SK-N-SH treated with all-trans-retinoic acid at 6 μM for 48 hours (cell line): Measurements from ENCODE around the gene TBC1D8B.

Experiments used
- ARNTL ChIP-seq: fragments of 450-650 bp; formaldehyde crosslinking; IDR thresholded peaks from 2 replicates; pipeline ENCODE4 v1.5.0; 2020; ENCODE audit warnings: low read depth, mild to moderate bottlenecking, moderate library complexity, borderline replicate concordance
- ZFP30 ChIP-seq: fragments of 450-650 bp; formaldehyde crosslinking; IDR thresholded peaks from 2 replicates; pipeline ENCODE4 v1.5.0; 2022; ENCODE audit warnings: mild to moderate bottlenecking, moderate library complexity

GRCh38 chrX:106774981-106775380 lies 27.5 kb upstream of the TBC1D8B start:
- TF ChIP-seq ARNTL (CRISPR knock-in tag) (no peak), ZFP30 (no peak)
